T1000 (cell line): ENCODE measurements around the gene TMEM92.
A peak's percentile ranks its signal among the peaks of the same experiment; 100 is the strongest.
"Not testable (repeated sequence)": the region's sequence is repeated elsewhere in the genome, so short reads cannot be mapped to it uniquely, and the experiment has no call there.

Experiments used
- DNase-seq: peaks from one replicate; lab custom pipeline; 2025; ENCODE audit warnings: mixed read lengths; lab: John Stamatoyannopoulos, UW

TMEM92 gene

GRCh38 chr17:50276588-50277356, 2.5 kb downstream of the TMEM92 start:
- no peak for DNase-seq

GRCh38 chr17:50277357-50277754, 3.1 kb downstream of the TMEM92 start:
- DNase-seq, result no peak

GRCh38 chr17:50278526-50279180, 4.4 kb downstream of the TMEM92 start:
- DNase-seq, result no peak

- peak; percentile 38 for DNase-seq
Observed at GRCh38 chr17:50279181-50279526, 4.9 kb downstream of the TMEM92 start.

- DNase-seq, result no peak
Observed at GRCh38 chr17:50279639-50280038, 5.4 kb downstream of the TMEM92 start.

GRCh38 chr17:50280068-50280467, 5.8 kb downstream of the TMEM92 start:
- no peak for DNase-seq

- DNase-seq, result no peak
Observed at GRCh38 chr17:50280801-50281441, 6.7 kb downstream of the TMEM92 start.

- no peak for DNase-seq
Observed at GRCh38 chr17:50281739-50282401, 7.6 kb downstream of the TMEM92 start.

- no peak for DNase-seq
Observed at GRCh38 chr17:50283246-50283645, 9.0 kb downstream of the TMEM92 start.

- DNase-seq, result no peak
Observed at GRCh38 chr17:50283714-50284113, 9.4 kb downstream of the TMEM92 start.

- DNase-seq, result no peak
Observed at GRCh38 chr17:50285941-50286340, 11.7 kb downstream of the TMEM92 start.

GRCh38 chr17:50287302-50287701, 13.0 kb downstream of the TMEM92 start:
- DNase-seq, result not testable (repeated sequence)

GRCh38 chr17:50288306-50288705, 14.0 kb downstream of the TMEM92 start:
- no peak for DNase-seq

GRCh38 chr17:50289278-50289677, 15.0 kb downstream of the TMEM92 start:
- no peak for DNase-seq

GRCh38 chr17:50289991-50290702, 15.9 kb downstream of the TMEM92 start:
- DNase-seq, result peak; percentile 56

- no peak for DNase-seq
Observed at GRCh38 chr17:50290933-50291332, 16.7 kb downstream of the TMEM92 start.

- no peak for DNase-seq
Observed at GRCh38 chr17:50292465-50292864, 18.2 kb downstream of the TMEM92 start.

GRCh38 chr17:50295021-50295420, 20.8 kb downstream of the TMEM92 start:
- no peak for DNase-seq

GRCh38 chr17:50297407-50297865, 23.2 kb downstream of the TMEM92 start:
- peak; percentile 41 for DNase-seq

- DNase-seq, result no peak
Observed at GRCh38 chr17:50298018-50298417, 23.8 kb downstream of the TMEM92 start.

GRCh38 chr17:50299776-50300175, 25.5 kb downstream of the TMEM92 start:
- DNase-seq, result no peak

- DNase-seq, result not testable (repeated sequence)
Observed at GRCh38 chr17:50300824-50301223, 26.6 kb downstream of the TMEM92 start.
